Mesendoderm (in vitro differentiated cells): Measurements from ENCODE around the gene DLK2.

ENCODE experiments used
- DNase-seq: peaks from one replicate; pipeline ENCODE4 v3.0.0; 2013
- H2AK5ac ChIP-seq: 2 replicates; pipeline ENCODE4 v1.6.1; 2013; ENCODE audit warnings: low read length, inconsistent platforms
- H2BK120ac ChIP-seq: 2 replicates; pipeline ENCODE4 v1.6.1; 2013; ENCODE audit warnings: low read depth, mild to moderate bottlenecking, low read length, moderate library complexity, mixed read lengths
- H2BK15ac ChIP-seq: replicated peaks from 2 replicates; pipeline ENCODE4 v1.6.1; 2013; ENCODE audit warnings: low read depth, mild to moderate bottlenecking, moderate library complexity
- H2BK5ac ChIP-seq: 2 replicates; pipeline ENCODE4 v1.6.1; 2013; ENCODE audit warnings: low read length, inconsistent platforms
- H3K18ac ChIP-seq: 2 replicates; pipeline ENCODE4 v1.6.1; 2013; ENCODE audit warnings: mild to moderate bottlenecking, low read length, mixed read lengths
- H3K23ac ChIP-seq: one replicate; pipeline ENCODE4 v1.6.1; 2013; ENCODE audit warnings: low read length
- H3K27ac ChIP-seq: 2 replicates; pipeline ENCODE4 v1.5.1; 2013; ENCODE audit warnings: low read depth, mild to moderate bottlenecking, inconsistent platforms, low read length, moderate library complexity
- H3K27me3 ChIP-seq: 2 replicates; pipeline ENCODE4 v1.6.1; 2013; ENCODE audit warnings: low read length, control low read depth, mild to moderate bottlenecking, inconsistent platforms; ENCODE audit not compliant: insufficient read depth, poor library complexity
- H3K36me3 ChIP-seq: 2 replicates; pipeline ENCODE4 v1.6.1; 2013; ENCODE audit warnings: low read length, inconsistent platforms; ENCODE audit not compliant: control insufficient read depth, insufficient read depth
- H3K4ac ChIP-seq: one replicate; pipeline ENCODE4 v1.6.1; 2013; ENCODE audit warnings: low read depth, mild to moderate bottlenecking, low read length, moderate library complexity
- H3K4me1 ChIP-seq: 2 replicates; pipeline ENCODE4 v1.6.1; 2013; ENCODE audit warnings: low read depth, low read length, inconsistent platforms; ENCODE audit not compliant: control insufficient read depth
- H3K4me2 ChIP-seq: 2 replicates; pipeline ENCODE4 v1.6.1; 2013; ENCODE audit warnings: low read length
- H3K4me3 ChIP-seq: 2 replicates; pipeline ENCODE4 v1.5.1; 2013; ENCODE audit warnings: mild to moderate bottlenecking, low read length
- H3K56ac ChIP-seq: one replicate; pipeline ENCODE4 v1.6.1; 2013; ENCODE audit warnings: low read length
- H3K79me1 ChIP-seq: 2 replicates; pipeline ENCODE4 v1.6.1; 2013; ENCODE audit warnings: low read length, inconsistent platforms
- H3K79me2 ChIP-seq: 2 replicates; pipeline ENCODE4 v1.6.1; 2013; ENCODE audit warnings: mild to moderate bottlenecking, low read length; ENCODE audit not compliant: control insufficient read depth, insufficient read depth
- H3K9ac ChIP-seq: 2 replicates; pipeline ENCODE4 v1.6.1; 2013; ENCODE audit warnings: low read length, inconsistent platforms
- H4K5ac ChIP-seq: one replicate; pipeline ENCODE4 v1.6.1; 2013; ENCODE audit warnings: low read length
- H4K8ac ChIP-seq: one replicate; pipeline ENCODE4 v1.6.1; 2013; ENCODE audit warnings: low read depth, mild to moderate bottlenecking, control low read depth, low read length, moderate library complexity
- WGBS: extraction: QIAGEN DNeasy Blood & Tissue Kit; methylation state at CpG from one replicate; pipeline ENCODE4 v1.1.7; 2013; ENCODE audit warnings: low lambda C conversion rate, missing lambda C conversion rate; ENCODE audit not compliant: insufficient coverage; ENCODE audit errors: extremely low coverage; 5-methylcytosine and 5-hydroxymethylcytosine counted together

DLK2 gene

DNA sequence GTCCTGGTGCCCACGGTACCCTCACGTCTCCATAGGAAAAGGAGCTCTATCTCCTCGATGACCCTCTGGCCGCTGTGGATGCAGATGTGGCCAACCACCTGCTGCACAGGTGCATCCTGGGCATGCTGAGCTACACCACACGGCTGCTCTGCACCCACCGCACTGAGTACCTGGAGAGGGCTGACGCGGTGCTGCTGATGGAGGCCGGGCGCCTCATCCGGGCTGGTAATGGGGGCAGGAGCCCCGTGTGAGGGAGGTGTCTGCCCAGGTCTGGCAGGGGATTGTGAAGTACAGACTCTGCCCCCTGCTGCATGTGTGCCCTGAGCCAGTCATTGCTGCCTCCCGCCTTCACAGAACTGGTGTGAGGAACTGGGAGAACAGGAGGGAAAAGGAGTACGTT, 12.4 kb downstream of the DLK2 start:
- Histone ChIP-seq H2BK120ac (no peak overlapping the region), H3K9ac (no peak overlapping the region), H2BK5ac (no peak overlapping the region), H3K4me1 (no peaks in the 10 kb centered on the region), H3K56ac (no peak overlapping the region), H3K79me2 (no peaks in the 10 kb centered on the region), H2BK15ac (no peak overlapping the region), H3K4me2 (no peak overlapping the region), H2AK5ac (no peak overlapping the region), H4K8ac (no peak overlapping the region), H3K23ac (no peak overlapping the region), H3K36me3 (peaks cover 1% of the 10 kb centered on the region), H3K4ac (no peak overlapping the region), H4K5ac (no peak overlapping the region), H3K79me1 (no peaks in the 10 kb centered on the region), H3K4me3 (no peak overlapping the region), H3K27ac (no peak overlapping the region), H3K18ac (no peak overlapping the region), H3K27me3 (no peaks in the 10 kb centered on the region)
- no peak for DNase-seq
- no CpG with 5 or more reads among the region's 14 CpGs for WGBS

DNA sequence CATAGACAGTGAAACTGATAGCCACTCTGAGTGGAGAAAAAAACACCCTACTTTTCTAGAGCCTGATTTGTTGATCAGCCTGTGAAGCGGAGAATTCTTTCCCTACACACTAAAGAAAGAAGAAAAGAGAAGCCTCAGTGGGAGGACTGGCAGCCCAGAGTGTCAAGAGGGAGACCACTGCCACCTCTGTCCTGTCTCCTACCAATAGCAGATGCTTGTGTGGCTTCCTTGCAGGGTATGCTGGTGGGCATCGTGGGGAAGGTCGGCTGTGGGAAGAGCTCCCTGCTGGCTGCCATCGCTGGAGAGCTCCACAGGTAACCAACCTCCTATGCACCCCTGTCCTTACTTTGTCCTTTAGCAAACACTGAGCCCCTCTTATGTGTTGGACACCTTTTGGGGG, 17.6 kb downstream of the DLK2 start:
- Histone ChIP-seq H3K4ac (no peak overlapping the region), H3K4me1 (no peaks in the 10 kb centered on the region), H3K79me1 (no peaks in the 10 kb centered on the region), H3K36me3 (peaks cover 1% of the 10 kb centered on the region), H2AK5ac (no peak overlapping the region), H3K79me2 (no peaks in the 10 kb centered on the region), H3K18ac (no peak overlapping the region), H3K9ac (no peak overlapping the region), H3K27me3 (no peaks in the 10 kb centered on the region), H2BK15ac (no peak overlapping the region), H3K27ac (no peak overlapping the region), H2BK5ac (no peak overlapping the region), H4K8ac (no peak overlapping the region), H3K4me2 (no peak overlapping the region), H4K5ac (no peak overlapping the region), H3K4me3 (no peak overlapping the region), H2BK120ac (no peak overlapping the region), H3K23ac (no peak overlapping the region), H3K56ac (no peak overlapping the region)
- DNase-seq: no peak
- WGBS: no CpG with 5 or more reads among the region's 4 CpGs

DNA sequence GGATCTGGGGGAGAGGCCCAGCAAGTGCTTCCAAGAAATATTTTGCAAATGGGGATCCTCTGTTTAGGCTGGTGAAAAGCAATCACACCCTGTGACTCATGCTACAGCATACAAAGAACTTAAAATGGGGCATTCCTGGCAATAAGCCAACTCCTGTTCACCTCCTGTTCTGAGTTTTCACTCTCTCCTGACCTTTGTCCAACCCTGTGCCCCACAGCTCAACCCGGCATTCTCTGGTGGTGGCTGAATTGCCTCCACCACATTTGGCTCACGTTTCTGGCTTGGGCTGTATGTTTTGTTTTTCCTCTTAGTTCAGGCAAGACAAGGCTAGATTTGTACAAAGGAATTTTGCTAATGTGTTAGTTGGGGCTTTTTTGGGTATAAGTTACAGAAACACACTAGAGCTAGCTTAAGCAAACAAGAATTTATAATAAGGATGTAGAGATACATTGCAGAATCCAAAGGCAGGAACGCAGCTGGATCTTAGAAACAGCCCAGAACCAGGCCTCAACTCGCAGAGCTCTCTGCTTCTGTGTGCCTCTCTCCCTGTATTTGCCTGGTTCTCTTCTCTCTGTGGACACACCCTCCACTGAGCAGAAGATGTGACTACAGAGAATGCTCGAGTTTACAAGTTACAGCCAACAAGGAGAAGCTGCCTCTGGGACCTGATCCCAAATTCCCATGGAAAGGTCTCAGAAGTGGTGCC, 18.6 kb downstream of the DLK2 start:
- Histone ChIP-seq H4K5ac (no peak overlapping the region), H2BK15ac (no peak overlapping the region), H3K4ac (no peak overlapping the region), H3K79me1 (no peaks in the 10 kb centered on the region), H3K4me3 (no peak overlapping the region), H3K27ac (no peak overlapping the region), H3K4me1 (no peaks in the 10 kb centered on the region), H3K36me3 (peaks cover 1% of the 10 kb centered on the region), H2AK5ac (no peak overlapping the region), H3K23ac (no peak overlapping the region), H3K27me3 (no peaks in the 10 kb centered on the region), H2BK120ac (no peak overlapping the region), H3K18ac (no peak overlapping the region), H2BK5ac (no peak overlapping the region), H3K79me2 (no peaks in the 10 kb centered on the region), H4K8ac (no peak overlapping the region), H3K9ac (no peak overlapping the region), H3K56ac (no peak overlapping the region), H3K4me2 (no peak overlapping the region)
- no CpG with 5 or more reads among the region's 5 CpGs for WGBS
- peak; percentile 17 for DNase-seq

DNA sequence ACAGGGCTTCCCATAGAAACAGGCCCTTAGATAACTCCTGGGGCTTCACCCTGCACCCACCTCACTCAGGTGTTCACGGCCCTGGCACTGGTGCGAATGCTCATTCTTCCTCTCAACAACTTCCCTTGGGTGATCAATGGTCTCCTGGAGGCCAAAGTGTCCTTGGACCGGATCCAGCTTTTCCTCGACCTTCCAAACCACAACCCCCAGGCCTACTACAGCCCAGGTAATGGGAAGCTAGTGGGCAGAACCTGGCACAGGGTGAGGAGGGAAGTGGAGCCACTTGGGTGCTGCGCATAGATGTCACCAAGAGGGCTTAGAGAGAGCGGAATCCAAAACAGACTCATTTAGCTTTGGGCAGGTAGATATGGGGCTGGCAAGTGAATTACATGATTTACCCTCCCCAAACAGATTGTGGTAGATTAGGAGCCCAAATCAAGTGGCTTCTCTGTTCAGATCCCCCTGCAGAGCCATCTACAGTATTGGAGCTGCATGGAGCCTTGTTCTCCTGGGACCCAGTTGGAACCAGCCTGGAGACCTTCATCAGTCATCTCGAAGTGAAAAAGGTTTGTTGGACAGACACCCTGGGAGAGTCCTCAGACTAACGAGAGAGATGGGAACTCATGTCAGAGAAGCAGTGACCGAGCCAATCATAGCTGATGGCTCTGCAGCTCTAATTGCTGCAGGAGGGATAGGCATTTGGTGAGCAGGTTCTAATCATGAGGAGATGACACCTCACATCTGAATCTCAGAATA, 19.5 kb downstream of the DLK2 start:
- no peak overlapping the region for H3K4ac ChIP-seq
- no peak overlapping the region for H2BK120ac ChIP-seq
- H3K27me3 ChIP-seq: no peaks in the 10 kb centered on the region
- H3K79me2 ChIP-seq: no peaks in the 10 kb centered on the region
- DNase-seq: no peak
- no peak overlapping the region for H3K56ac ChIP-seq
- no peak overlapping the region for H3K18ac ChIP-seq
- no peak overlapping the region for H3K9ac ChIP-seq
- no CpG with 5 or more reads among the region's 9 CpGs for WGBS
- H3K4me1 ChIP-seq: no peaks in the 10 kb centered on the region
- no peak overlapping the region for H4K8ac ChIP-seq
- no peak overlapping the region for H3K4me2 ChIP-seq
- H3K4me3 ChIP-seq: no peak overlapping the region
- H4K5ac ChIP-seq: no peak overlapping the region
- peaks cover 1% of the 10 kb centered on the region for H3K36me3 ChIP-seq
- H3K79me1 ChIP-seq: no peaks in the 10 kb centered on the region
- no peak overlapping the region for H2BK5ac ChIP-seq
- H2AK5ac ChIP-seq: no peak overlapping the region
- no peak overlapping the region for H3K27ac ChIP-seq
- H2BK15ac ChIP-seq: no peak overlapping the region
- H3K23ac ChIP-seq: no peak overlapping the region

DNA sequence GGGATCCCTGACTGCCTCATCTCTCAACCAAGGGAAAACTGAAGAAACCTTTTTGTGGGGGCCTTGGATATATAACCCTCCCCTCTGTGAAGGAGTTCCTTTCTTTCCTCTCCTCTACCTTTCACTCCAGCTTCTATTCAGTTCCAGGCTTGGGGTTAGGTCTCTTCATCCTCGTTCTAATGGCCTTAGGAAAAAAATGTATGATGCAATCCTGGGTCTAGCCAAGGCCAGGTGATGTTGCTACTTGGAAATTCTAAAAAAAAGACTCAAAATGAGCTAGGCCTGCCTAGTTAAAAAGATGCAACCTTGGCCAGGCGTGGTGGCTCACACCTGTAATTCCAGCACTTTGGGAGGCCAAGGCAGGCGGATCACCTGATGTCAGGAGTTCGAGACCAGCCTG, 20.4 kb downstream of the DLK2 start:
- no peak overlapping the region for H3K4me2 ChIP-seq
- no peak overlapping the region for H4K5ac ChIP-seq
- H3K4me1 ChIP-seq: no peaks in the 10 kb centered on the region
- H3K18ac ChIP-seq: no peak overlapping the region
- H3K27me3 ChIP-seq: no peaks in the 10 kb centered on the region
- H2BK5ac ChIP-seq: no peak overlapping the region
- H3K4ac ChIP-seq: no peak overlapping the region
- H3K23ac ChIP-seq: no peak overlapping the region
- no peaks in the 10 kb centered on the region for H3K79me2 ChIP-seq
- no peak overlapping the region for H2BK120ac ChIP-seq
- H3K56ac ChIP-seq: no peak overlapping the region
- H2AK5ac ChIP-seq: no peak overlapping the region
- H3K27ac ChIP-seq: no peak overlapping the region
- WGBS: no CpG with 5 or more reads among the region's 4 CpGs
- H3K4me3 ChIP-seq: no peak overlapping the region
- no peak overlapping the region for H4K8ac ChIP-seq
- H2BK15ac ChIP-seq: no peak overlapping the region
- no peaks in the 10 kb centered on the region for H3K36me3 ChIP-seq
- H3K9ac ChIP-seq: no peak overlapping the region
- DNase-seq: no peak
- H3K79me1 ChIP-seq: no peaks in the 10 kb centered on the region
